Measurements from ENCODE around the gene ARL2BP.

ARL2BP gene

DNA sequence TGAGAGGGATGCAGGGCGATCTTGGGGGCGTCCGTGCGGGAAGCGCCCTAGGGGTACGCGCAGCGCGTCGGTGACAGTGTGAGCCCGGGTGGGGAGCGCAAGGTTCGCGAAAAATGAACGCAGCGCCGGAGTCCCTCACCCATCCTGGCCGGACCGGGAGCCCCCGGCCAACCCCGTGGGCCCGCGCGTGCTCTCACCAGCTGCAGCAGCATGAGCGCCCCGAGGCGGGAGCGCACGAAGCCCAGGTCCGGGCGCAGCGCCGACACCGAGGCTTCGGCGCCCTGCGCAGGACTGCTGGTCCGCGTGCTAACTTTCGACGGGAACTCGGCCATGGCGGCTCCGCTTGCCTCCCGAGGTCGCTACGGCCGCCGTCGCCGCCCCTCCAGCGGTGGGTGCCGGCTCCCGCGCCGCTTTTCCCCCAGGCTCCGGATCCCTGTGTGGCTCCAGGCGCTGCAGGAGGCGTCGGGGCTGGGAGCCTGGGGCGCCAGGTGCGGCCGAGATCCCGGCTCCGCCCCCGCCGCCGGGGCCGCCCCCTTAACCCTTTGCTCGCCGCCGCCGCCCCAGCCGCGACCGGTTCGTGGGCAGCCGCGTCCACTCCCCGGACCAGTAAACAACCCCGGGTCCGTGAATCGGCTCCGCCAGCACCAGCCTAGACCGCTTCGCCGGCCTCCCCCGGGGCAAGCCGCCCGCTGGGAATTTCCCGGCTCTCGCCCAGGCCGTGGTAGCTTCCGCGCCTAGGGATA, 39.3 kb downstream of the ARL2BP start, which contains the start of gene PLLP:
Gene PLLP (minus strand): TSS at position 464 of the 743 bp plus-strand sequence. CDS start 132 bp downstream, at position 332.
- DNase-seq = no peak

GRCh38 chr16:57284952-57285363, 39.9 kb downstream of the ARL2BP start:
- DNase-seq = no peak

DNA sequence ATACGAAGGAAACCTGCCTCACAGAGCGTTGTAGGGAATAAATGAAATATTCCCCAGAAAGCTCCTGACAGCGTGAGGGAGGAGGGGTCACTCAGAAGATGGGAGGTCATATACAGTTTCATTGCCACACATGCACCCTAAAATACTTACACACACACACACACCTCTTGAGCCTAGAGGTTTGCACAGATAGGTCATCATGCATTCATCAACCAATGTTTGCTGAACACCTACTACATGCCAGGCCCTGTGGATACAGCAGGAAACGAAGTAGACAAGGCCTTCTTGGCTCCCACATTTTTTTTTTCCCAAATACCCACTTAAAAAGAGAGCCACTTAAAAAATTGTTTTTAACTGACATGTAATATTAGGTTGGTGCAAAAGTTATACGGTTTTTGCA, 40.3 kb downstream of the ARL2BP start:
- no peak for DNase-seq

DNA sequence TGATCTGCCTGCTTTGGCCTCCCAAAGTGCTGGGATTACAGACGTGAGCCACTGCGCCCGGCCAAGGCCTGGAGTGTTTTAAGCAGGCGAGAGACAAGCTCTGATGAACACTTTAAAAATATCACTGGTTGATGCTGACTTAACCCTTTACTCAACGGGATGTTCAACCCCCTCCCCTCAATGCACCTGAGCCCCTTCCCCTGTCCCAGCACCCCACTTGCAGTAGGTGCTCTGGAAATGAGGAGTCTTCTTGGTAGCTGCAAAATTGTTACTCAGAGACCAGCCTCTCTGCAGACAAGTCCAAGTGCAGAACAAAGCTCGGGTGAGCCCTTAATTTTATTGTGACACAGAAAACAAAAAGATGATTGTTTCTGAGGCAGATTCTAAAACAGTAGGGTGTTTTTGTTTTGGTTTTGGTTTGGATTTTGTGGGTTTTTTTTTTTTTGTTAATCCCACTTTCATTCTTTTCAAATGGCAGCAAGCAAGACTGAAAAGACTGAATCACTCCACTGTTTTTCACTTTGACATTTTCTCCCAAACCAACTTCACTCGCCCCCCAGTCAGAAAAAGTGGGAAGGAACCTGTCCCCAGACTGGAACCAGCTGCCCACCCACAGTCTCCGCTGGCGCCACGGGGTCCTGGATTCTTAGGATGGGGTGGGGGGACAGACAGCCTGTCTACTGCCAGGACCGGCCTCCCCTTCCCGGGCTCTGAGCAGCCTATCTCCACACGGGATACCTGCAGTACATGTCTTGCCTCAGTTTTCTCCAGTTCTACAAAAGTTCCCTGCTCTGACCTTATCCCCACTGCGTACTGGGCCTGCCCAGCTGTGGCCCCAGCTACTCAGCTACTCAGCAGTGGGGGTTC, 44.6 kb downstream of the ARL2BP start:
- no peak for DNase-seq

DNA sequence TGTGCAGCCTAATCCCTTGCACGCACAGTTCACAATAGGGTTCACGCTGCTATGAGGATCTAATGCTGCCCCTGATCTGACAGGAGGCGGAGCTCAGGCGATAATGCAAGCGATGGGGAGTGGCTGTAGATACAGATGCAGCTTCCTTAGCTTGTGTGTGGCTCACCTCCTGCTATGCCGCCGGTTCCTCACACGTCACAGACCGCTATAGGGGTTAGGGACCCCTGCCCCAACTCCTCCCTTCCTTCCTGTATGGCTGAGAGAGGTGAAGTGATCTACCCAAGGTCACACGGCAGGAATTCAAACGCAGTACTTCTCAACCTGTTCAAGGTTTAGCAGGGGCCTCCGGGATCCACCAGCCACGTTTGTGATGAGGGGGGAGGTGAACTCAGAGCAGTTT, 52.8 kb downstream of the ARL2BP start:
- peak; percentile 56 for DNase-seq

GRCh38 chr16:57299009-57299718, 54.1 kb downstream of the ARL2BP start:
- DNase-seq = peak; percentile 89

DNA sequence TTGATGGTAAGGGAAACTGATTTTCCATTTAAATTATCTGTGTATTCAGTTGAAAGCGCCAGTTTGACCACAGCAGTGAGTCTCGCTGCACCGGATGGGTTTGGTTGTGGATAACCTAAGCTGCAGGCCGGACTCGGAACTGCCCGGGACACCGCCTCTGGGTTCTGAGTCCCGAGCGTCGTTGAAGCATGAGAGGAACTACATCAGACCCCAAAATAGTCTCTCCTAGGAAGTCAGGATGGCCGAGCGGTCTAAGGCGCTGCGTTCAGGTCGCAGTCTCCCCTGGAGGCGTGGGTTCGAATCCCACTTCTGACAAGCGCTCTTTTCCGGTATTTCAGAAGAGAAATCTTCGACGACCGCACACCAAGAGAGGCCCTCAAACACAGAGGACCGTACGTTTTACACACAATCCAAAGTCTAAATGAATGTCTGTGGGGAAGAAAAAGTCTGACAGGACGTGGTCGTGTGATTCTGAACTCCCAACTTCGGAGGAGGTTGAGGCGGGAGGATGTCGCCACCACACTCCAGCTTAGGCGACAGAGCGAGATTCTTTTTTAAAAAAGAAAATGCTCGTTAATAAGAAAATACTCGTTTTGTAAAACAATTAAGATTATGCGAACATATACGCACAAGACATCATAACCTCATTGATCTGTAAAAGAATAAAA, 54.8 kb downstream of the ARL2BP start:
- DNase-seq = peak; percentile 96

- DNase-seq = peak; percentile 98
Observed at GRCh38 chr16:57300387-57301125, 55.5 kb downstream of the ARL2BP start.

DNA sequence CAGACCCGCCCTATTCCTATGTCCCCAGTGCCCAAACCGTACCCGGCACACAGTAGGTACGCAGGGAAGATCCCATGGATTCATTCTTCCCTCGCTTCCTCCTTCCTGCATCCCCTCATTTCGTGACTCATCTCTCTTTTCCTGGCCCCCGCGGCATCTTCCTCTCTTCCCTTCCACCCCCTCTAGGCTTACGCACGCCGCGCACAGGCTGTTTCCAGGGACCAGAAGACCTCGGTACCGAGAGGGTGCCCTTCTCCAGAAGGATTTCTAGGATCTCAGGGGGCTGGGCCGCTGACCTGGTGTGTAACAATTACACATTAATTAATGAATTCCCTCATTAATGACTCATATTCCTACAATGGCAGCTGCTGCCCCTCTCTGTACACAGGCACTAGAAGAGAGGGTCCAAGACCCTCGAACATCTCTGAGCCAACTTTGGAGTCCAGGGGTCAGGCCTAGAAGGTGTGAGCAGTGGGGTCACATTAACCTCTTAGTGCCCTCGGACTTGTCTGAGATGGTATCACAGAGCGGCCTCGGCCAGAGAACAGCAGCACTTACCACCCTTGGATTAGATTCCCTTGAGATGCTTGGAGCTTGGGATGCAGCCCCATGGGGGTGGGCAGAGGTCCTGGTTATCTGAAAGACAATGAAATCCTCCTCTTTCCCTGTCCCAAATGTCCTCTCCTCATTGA, 56.2 kb downstream of the ARL2BP start:
- no peak for DNase-seq
